SU-DHL-6 (cell line): ENCODE measurements around the gene ANXA10.

Source experiments
- H2AFZ ChIP-seq: fragments of 200-600 bp; sonication (generic); 2 replicates; pipeline ENCODE4 v1.6.1; 2014; ENCODE audit warnings: low read depth, mild to moderate bottlenecking, moderate library complexity, mixed read lengths, antibody characterized with exemption, low read length; ENCODE audit not compliant: severe bottlenecking
- H3F3A ChIP-seq: fragments of 200-600 bp; shearing (Covaris generic); 2 replicates; pipeline ENCODE4 v1.6.0; 2016; ENCODE audit warnings: antibody characterized with exemption, mild to moderate bottlenecking; ENCODE audit not compliant: insufficient read depth
- H3K27ac ChIP-seq: fragments of 200-600 bp; sonication (generic); 2 replicates; pipeline ENCODE4 v1.5.1; 2016; ENCODE audit warnings: low read depth, mild to moderate bottlenecking, low read length, moderate library complexity, mixed read lengths
- H3K27me3 ChIP-seq: fragments of 200-600 bp; sonication (generic), shearing (Covaris generic); 2 replicates; pipeline ENCODE4 v1.6.0; 2014; ENCODE audit warnings: mild to moderate bottlenecking, low read length
- H3K36me3 ChIP-seq: fragments of 200-600 bp; sonication (generic); 2 replicates; pipeline ENCODE4 v1.6.1; 2014; ENCODE audit warnings: mild to moderate bottlenecking, low read length, mixed read lengths
- H3K4me2 ChIP-seq: fragments of 300-600, 200-600 bp; shearing (Covaris generic), sonication (generic); 2 replicates; pipeline ENCODE4 v1.6.0; 2014; ENCODE audit warnings: low read length, low read depth, mild to moderate bottlenecking; ENCODE audit not compliant: poor library complexity, severe bottlenecking
- H3K4me3 ChIP-seq: fragments of 200-600 bp; sonication (generic); 2 replicates; pipeline ENCODE4 v1.5.1; 2014; ENCODE audit warnings: antibody characterized with exemption, low read length, mild to moderate bottlenecking, mixed read lengths; ENCODE audit not compliant: insufficient read depth, poor library complexity, severe bottlenecking
- H3K79me2 ChIP-seq: fragments of 200-600 bp; sonication (generic); 2 replicates; pipeline ENCODE4 v1.6.1; 2014; ENCODE audit warnings: mild to moderate bottlenecking, low read length, moderate library complexity; ENCODE audit not compliant: insufficient read depth
- H3K9ac ChIP-seq: fragments of 200-600 bp; sonication (generic); 2 replicates; pipeline ENCODE4 v1.7.0; 2014; ENCODE audit warnings: mild to moderate bottlenecking, low read length
- H3K9me2 ChIP-seq: fragments of 200-600 bp; sonication (generic); replicated peaks from 2 replicates; pipeline ENCODE4 v1.6.1; 2014; ENCODE audit warnings: low read length; ENCODE audit not compliant: insufficient read depth
- H3K9me3 ChIP-seq: fragments of 200-600 bp; sonication (generic); 2 replicates; pipeline ENCODE4 v1.6.1; 2014; ENCODE audit warnings: low read length, mixed read lengths; ENCODE audit not compliant: insufficient read depth
- H4K20me1 ChIP-seq: fragments of 200-600 bp; sonication (generic); 2 replicates; pipeline ENCODE4 v1.6.1; 2014; ENCODE audit warnings: low read depth, mild to moderate bottlenecking, antibody characterized with exemption, low read length, moderate library complexity, mixed read lengths
- EZH2phosphoT487 ChIP-seq: fragments of 200-600 bp; sonication (generic), shearing (Covaris generic); conservative IDR thresholded peaks from 2 replicates; pipeline ENCODE4 v1.6.1; 2018; ENCODE audit warnings: mild to moderate bottlenecking, antibody characterized with exemption, low read length, moderate library complexity, mixed read lengths
- TF ChIP-seq, protein P1 (sequence below): fragments of 200-600 bp; sonication (generic); IDR thresholded peaks from one replicate; pipeline ENCODE4 v1.5.1; 2017; ENCODE audit warnings: antibody characterized with exemption, mild to moderate bottlenecking, low read length, moderate library complexity; ENCODE audit not compliant: insufficient read depth, poor library complexity, severe bottlenecking

ANXA10 gene

DNA sequence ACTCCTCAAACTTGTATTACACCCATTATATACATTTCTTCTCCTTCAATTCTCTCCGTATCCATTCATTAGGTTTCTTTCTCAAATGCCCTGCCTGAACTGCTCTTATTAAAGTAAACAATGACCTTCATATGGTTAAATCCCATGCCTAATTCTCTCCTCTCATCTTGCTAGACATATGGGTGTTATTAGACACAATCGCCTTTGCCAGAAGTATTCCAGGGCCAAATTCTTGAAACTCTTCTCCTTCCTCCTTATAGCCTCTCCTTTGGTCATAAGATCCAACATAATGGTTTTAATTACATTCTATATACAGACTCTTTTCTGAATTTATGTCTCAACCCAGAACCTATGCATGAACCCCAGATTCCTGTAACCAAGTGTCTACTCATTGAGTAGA lies 4.8 kb downstream of the ANXA10 start:
- Histone ChIP-seq H3K9me2 (no peaks in the 10 kb centered on the region), H3K79me2 (no peaks in the 10 kb centered on the region), H3K9me3 (no peaks in the 10 kb centered on the region), H3K9ac (no peak overlapping the region), H3K4me2 (no peak overlapping the region), H3K4me3 (no peak overlapping the region), H3K27ac (no peak overlapping the region), H4K20me1 (no peaks in the 10 kb centered on the region), H3K27me3 (no peaks in the 10 kb centered on the region), H3F3A (no peaks in the 10 kb centered on the region), H2AFZ (no peak overlapping the region), H3K36me3 (no peaks in the 10 kb centered on the region)
- TF ChIP-seq EZH2phosphoT487: no peak

DNA sequence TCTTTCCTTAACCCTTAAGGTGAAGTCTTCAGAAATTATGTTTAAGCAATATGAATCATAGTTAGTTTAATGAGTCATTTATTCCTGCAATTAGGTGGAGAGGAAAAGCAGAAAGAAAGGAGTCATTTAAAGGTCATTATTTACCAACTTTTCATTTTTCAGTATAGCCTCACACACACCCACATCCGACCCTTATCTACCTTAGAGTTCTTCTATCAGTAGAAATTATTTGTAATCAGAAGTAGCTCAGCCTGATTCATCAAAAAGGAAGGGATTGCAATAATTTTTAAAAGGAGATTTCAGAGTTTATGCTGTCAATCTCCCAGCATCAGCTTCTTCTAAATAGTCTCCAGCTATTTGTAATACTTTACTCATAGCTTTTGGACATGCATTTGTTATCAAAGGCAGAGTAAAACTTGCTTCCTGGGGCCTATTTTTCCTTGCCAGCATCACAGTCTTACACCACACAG lies 5.9 kb downstream of the ANXA10 start:
- Histone ChIP-seq H3K9ac (no peak overlapping the region), H3K9me2 (no peaks in the 10 kb centered on the region), H3F3A (no peaks in the 10 kb centered on the region), H3K36me3 (no peaks in the 10 kb centered on the region), H3K9me3 (no peaks in the 10 kb centered on the region), H4K20me1 (no peaks in the 10 kb centered on the region), H3K79me2 (no peaks in the 10 kb centered on the region), H3K27me3 (no peaks in the 10 kb centered on the region), H3K27ac (no peak overlapping the region), H2AFZ (no peak overlapping the region), H3K4me2 (no peak overlapping the region), H3K4me3 (no peak overlapping the region)
- TF ChIP-seq, protein P1, sequence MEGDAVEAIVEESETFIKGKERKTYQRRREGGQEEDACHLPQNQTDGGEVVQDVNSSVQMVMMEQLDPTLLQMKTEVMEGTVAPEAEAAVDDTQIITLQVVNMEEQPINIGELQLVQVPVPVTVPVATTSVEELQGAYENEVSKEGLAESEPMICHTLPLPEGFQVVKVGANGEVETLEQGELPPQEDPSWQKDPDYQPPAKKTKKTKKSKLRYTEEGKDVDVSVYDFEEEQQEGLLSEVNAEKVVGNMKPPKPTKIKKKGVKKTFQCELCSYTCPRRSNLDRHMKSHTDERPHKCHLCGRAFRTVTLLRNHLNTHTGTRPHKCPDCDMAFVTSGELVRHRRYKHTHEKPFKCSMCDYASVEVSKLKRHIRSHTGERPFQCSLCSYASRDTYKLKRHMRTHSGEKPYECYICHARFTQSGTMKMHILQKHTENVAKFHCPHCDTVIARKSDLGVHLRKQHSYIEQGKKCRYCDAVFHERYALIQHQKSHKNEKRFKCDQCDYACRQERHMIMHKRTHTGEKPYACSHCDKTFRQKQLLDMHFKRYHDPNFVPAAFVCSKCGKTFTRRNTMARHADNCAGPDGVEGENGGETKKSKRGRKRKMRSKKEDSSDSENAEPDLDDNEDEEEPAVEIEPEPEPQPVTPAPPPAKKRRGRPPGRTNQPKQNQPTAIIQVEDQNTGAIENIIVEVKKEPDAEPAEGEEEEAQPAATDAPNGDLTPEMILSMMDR: no peak
- TF ChIP-seq EZH2phosphoT487: no peak

DNA sequence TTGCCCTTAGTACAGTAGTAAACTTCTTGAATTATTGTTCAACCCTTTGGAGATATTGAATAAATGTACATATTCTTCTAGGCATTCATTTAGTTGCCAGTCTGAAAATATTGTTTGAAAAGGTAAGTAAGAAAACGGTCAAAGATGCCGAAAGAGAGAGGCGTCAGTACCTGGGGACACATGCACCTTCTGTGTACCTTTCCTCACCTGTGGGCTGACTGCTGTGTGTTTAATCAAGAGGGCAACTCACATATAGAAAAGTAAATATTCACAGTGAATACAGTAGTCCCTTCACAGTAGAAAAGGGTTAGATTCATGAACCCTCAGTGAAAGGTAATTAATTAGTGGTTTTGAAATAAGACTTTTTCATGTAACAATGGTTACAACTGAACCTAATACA lies 6.9 kb downstream of the ANXA10 start:
- no peaks in the 10 kb centered on the region for H3K9me2 ChIP-seq
- no peak for TF ChIP-seq EZH2phosphoT487
- TF ChIP-seq, protein P1: no peak
- H3K27me3 ChIP-seq: no peaks in the 10 kb centered on the region
- no peaks in the 10 kb centered on the region for H3K79me2 ChIP-seq
- H3F3A ChIP-seq: no peaks in the 10 kb centered on the region
- H3K9ac ChIP-seq: no peak overlapping the region
- no peaks in the 10 kb centered on the region for H4K20me1 ChIP-seq
- H3K36me3 ChIP-seq: no peaks in the 10 kb centered on the region
- no peak overlapping the region for H2AFZ ChIP-seq
- no peaks in the 10 kb centered on the region for H3K9me3 ChIP-seq
- H3K27ac ChIP-seq: no peak overlapping the region
- H3K4me2 ChIP-seq: no peak overlapping the region
- no peak overlapping the region for H3K4me3 ChIP-seq

DNA sequence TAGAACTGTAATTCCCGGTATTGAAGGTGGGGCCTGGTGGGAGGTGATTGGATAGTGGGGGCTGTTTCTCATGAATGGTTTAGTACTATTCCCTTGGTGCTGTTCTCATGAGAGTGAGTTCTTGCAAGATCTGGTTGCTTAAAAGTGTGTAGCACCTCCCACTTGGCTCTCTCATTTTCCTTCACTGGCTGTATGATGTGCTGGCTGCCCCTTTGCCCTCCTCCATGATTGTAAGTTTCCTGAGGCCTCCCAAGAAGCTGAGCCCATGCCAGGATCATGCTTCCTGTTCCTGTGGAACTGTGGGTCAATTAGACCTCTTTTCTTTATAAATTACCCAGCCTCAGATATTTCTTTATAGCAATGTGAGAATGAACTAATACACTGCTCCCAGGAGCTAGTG lies 8.7 kb downstream of the ANXA10 start:
- TF ChIP-seq EZH2phosphoT487: no peak
- TF ChIP-seq, protein P1: no peak
- Histone ChIP-seq H4K20me1 (no peaks in the 10 kb centered on the region), H3K27ac (no peak overlapping the region), H2AFZ (no peak overlapping the region), H3F3A (no peaks in the 10 kb centered on the region), H3K9me2 (no peaks in the 10 kb centered on the region), H3K36me3 (no peaks in the 10 kb centered on the region), H3K9ac (no peak overlapping the region), H3K27me3 (no peaks in the 10 kb centered on the region), H3K9me3 (no peaks in the 10 kb centered on the region), H3K79me2 (no peaks in the 10 kb centered on the region), H3K4me2 (no peak overlapping the region), H3K4me3 (no peak overlapping the region)
